OCI-LY1 (cell line): ENCODE measurements around the gene PI4K2B.

Experiments
- H2AFZ ChIP-seq: fragments of 200-600 bp; sonication (generic), shearing (Covaris generic); 2 replicates; pipeline ENCODE4 v1.6.0; 2014; ENCODE audit warnings: antibody characterized with exemption, mild to moderate bottlenecking, low read length
- H3F3A ChIP-seq: fragments of 200-600 bp; sonication (generic), shearing (Covaris generic); 2 replicates; pipeline ENCODE4 v1.6.0; 2014; ENCODE audit warnings: mild to moderate bottlenecking, antibody characterized with exemption, low read length, moderate library complexity; ENCODE audit not compliant: insufficient read depth
- H3K27ac ChIP-seq: fragments of 200-600 bp; sonication (generic); 2 replicates; pipeline ENCODE4 v1.5.1; 2014; ENCODE audit warnings: low read length, mixed run types, mild to moderate bottlenecking, low read depth; ENCODE audit not compliant: poor library complexity, severe bottlenecking
- H3K27me3 ChIP-seq: fragments of 200-600 bp; sonication (generic); 2 replicates; pipeline ENCODE4 v1.6.0; 2014; ENCODE audit warnings: antibody characterized with exemption, mild to moderate bottlenecking, low read length, moderate library complexity; ENCODE audit not compliant: insufficient read depth
- H3K36me3 ChIP-seq: fragments of 200-600 bp; sonication (generic); 2 replicates; pipeline ENCODE4 v1.6.1; 2014; ENCODE audit warnings: mild to moderate bottlenecking, antibody characterized with exemption, low read length, moderate library complexity, mixed read lengths; ENCODE audit not compliant: insufficient read depth
- H3K4me1 ChIP-seq: fragments of 200-600 bp; sonication (generic); 2 replicates; pipeline ENCODE4 v1.5.1; 2014; ENCODE audit warnings: mild to moderate bottlenecking, low read length, moderate library complexity; ENCODE audit not compliant: insufficient read depth, severe bottlenecking
- H3K4me2 ChIP-seq: fragments of 200-600 bp; sonication (generic), shearing (Covaris generic); 2 replicates; pipeline ENCODE4 v1.6.1; 2014; ENCODE audit warnings: low read length
- H3K4me3 ChIP-seq: fragments of 200-600 bp; sonication (generic); 2 replicates; pipeline ENCODE4 v1.5.1; 2014; ENCODE audit warnings: low read length, low read depth, mild to moderate bottlenecking, mixed read lengths; ENCODE audit not compliant: poor library complexity, severe bottlenecking
- H3K79me2 ChIP-seq: fragments of 200-600 bp; shearing (Covaris generic); 2 replicates; pipeline ENCODE4 v1.6.1; 2016; ENCODE audit warnings: mixed run types, low read length, mixed read lengths; ENCODE audit not compliant: insufficient read depth
- H3K9ac ChIP-seq: fragments of 200-600 bp; sonication (generic), shearing (Covaris generic); 2 replicates; pipeline ENCODE4 v1.6.1; 2014; ENCODE audit warnings: mild to moderate bottlenecking, low read length, mixed read lengths
- H3K9me2 ChIP-seq: fragments of 200-600 bp; sonication (generic), shearing (Covaris generic); 2 replicates; pipeline ENCODE4 v1.6.1; 2014; ENCODE audit warnings: low read depth, mild to moderate bottlenecking, low read length, mixed read lengths
- H3K9me3 ChIP-seq: fragments of 200-600 bp; shearing (Covaris generic); 2 replicates; pipeline ENCODE4 v1.6.1; 2014; ENCODE audit warnings: low read length, mixed read lengths
- H4K20me1 ChIP-seq: fragments of 200-600 bp; sonication (generic), shearing (Covaris generic); 2 replicates; pipeline ENCODE4 v1.6.0; 2016; ENCODE audit warnings: mild to moderate bottlenecking, low read length; ENCODE audit not compliant: insufficient read depth
- CTCF ChIP-seq: fragments of 200-600 bp; sonication (generic), shearing (Covaris generic); IDR thresholded peaks from 2 replicates; pipeline ENCODE4 v1.5.1; 2017; ENCODE audit warnings: mild to moderate bottlenecking, antibody characterized with exemption, low read length, moderate library complexity, mixed read lengths
- EZH2 ChIP-seq: fragments of 200-600 bp; sonication (generic), shearing (Covaris generic); IDR thresholded peaks from 2 replicates; pipeline ENCODE4 v1.8.0; 2017; ENCODE audit warnings: borderline replicate concordance, mixed run types, mild to moderate bottlenecking, antibody characterized with exemption, low read length, moderate library complexity, mixed read lengths

PI4K2B gene

GRCh38 chr4:25313201-25313895 lies 79.5 kb downstream of the PI4K2B start:
- Histone ChIP-seq H3K36me3 (0 out of 2 replicates have a peak, but pooled peaks cover 5% of the 10 kb centered on the region), H4K20me1 (no peaks in the 10 kb centered on the region), H3K4me2 (peak overlapping the region; percentile 72), H3K79me2 (no peaks in the 10 kb centered on the region), H3F3A (no peaks in the 10 kb centered on the region), H3K4me1 (peaks cover 24% of the 10 kb centered on the region), H3K27me3 (no peaks in the 10 kb centered on the region), H3K9ac (peak overlapping the region; percentile 78), H3K27ac (no peak overlapping the region), H2AFZ (peak overlapping the region; percentile 69; the same call in 1 of the 2 replicates), H3K9me3 (no peaks in the 10 kb centered on the region), H3K9me2 (no peaks in the 10 kb centered on the region), H3K4me3 (peak overlapping the region; percentile 86)
- no peak for TF ChIP-seq EZH2
- TF ChIP-seq CTCF = no peak

GRCh38 chr4:25320336-25320735 lies 86.5 kb downstream of the PI4K2B start:
- no peaks in the 10 kb centered on the region for H3K79me2 ChIP-seq
- no peaks in the 10 kb centered on the region for H3K27me3 ChIP-seq
- TF ChIP-seq EZH2 = no peak
- TF ChIP-seq CTCF = no peak
- no peak overlapping the region for H2AFZ ChIP-seq
- H3K4me3 ChIP-seq = no peak overlapping the region
- H3K9me3 ChIP-seq = no peaks in the 10 kb centered on the region
- no peak overlapping the region for H3K27ac ChIP-seq
- H3F3A ChIP-seq = no peaks in the 10 kb centered on the region
- no peaks in the 10 kb centered on the region for H4K20me1 ChIP-seq
- no peak overlapping the region for H3K4me2 ChIP-seq
- H3K4me1 ChIP-seq = no peaks in the 10 kb centered on the region
- H3K9me2 ChIP-seq = no peaks in the 10 kb centered on the region
- 0 out of 2 replicates have a peak, but pooled peaks cover 5% of the 10 kb centered on the region for H3K36me3 ChIP-seq
- H3K9ac ChIP-seq = no peak overlapping the region

- Histone ChIP-seq H3K27ac (no peak overlapping the region), H3K9ac (no peak overlapping the region), H3K4me1 (no peaks in the 10 kb centered on the region), H3K9me3 (no peaks in the 10 kb centered on the region), H3K36me3 (0 out of 2 replicates have a peak, but pooled peaks cover 4% of the 10 kb centered on the region), H3K27me3 (no peaks in the 10 kb centered on the region), H3K4me2 (no peak overlapping the region), H2AFZ (no peak overlapping the region), H3F3A (no peaks in the 10 kb centered on the region), H3K79me2 (no peaks in the 10 kb centered on the region), H3K4me3 (no peak overlapping the region), H4K20me1 (no peaks in the 10 kb centered on the region), H3K9me2 (no peaks in the 10 kb centered on the region)
- TF ChIP-seq CTCF = no peak
- no peak for TF ChIP-seq EZH2
Measured at GRCh38 chr4:25320773-25321172, 86.9 kb downstream of the PI4K2B start.
